HCT116 (cell line): ENCODE results near the gene GOLGA6A. TPM values are rescaled to one million over a fixed set of nuclear protein-coding genes. Genes with fewer than 3 reads are reported as not detected.

Experiments used
- ATAC-seq: fragments of 200-7000 bp; cut with Tn5 transposase; 2 replicates; pipeline ENCODE4 v1.9.1; 2020; ENCODE audit warnings: mild to moderate bottlenecking, moderate library complexity
- BruUV-seq: library from RNA; stranded (reverse); fragments of 400-500 nt; replicated peaks from 2 replicates; lab custom pipeline; 2021; lab: Mats Ljungman, UMichigan
- CTCF ChIA-PET: fragments of 300-600 bp; sonication (Branson Sonifier 250); formaldehyde crosslinking; loops from one replicate; lab custom pipeline; 2021; ENCODE audit warnings: antibody characterized with exemption; lab: Charles Lee
- POLR2A ChIA-PET: fragments of 300-600, 350-600 bp; sonication (Branson Sonifier 250); formaldehyde crosslinking; loops from one replicate; lab custom pipeline; 2021; ENCODE audit warnings: antibody characterized with exemption; lab: Charles Lee
- RAD21 ChIA-PET, 2 experiments: fragments of 300-600 bp; sonication (Branson Sonifier 250); formaldehyde crosslinking; loops; one replicate each; lab custom pipeline; 2023; ENCODE audit warnings: low total read pairs in 2 of 2; ENCODE audit not compliant: uncharacterized antibody in 2 of 2, unreplicated experiment in 2 of 2, low non-redundant PET in 1 of 2; lab: Charles Lee
- DNase-seq: peaks from one replicate; pipeline ENCODE4 v3.0.0-alpha.2; 2010; ENCODE audit warnings: low read depth, low spot score
- H2AFZ ChIP-seq: fragments of 200-600 bp; shearing (Covaris generic), sonication (generic); 2 replicates; pipeline ENCODE4 v1.6.1; 2017; ENCODE audit warnings: low read depth, mixed run types, mixed read lengths, antibody characterized with exemption, low read length; ENCODE audit not compliant: poor library complexity, severe bottlenecking
- H3K27ac ChIP-seq: 2 replicates; pipeline ENCODE4 v1.5.1; 2012; ENCODE audit warnings: low read depth, low read length
- H3K27me3 ChIP-seq: fragments of 200-600 bp; sonication (generic); 2 replicates; pipeline ENCODE4 v1.6.1; 2016; ENCODE audit warnings: mixed run types, low read length, mixed read lengths; ENCODE audit not compliant: insufficient read depth
- H3K36me3 ChIP-seq, 2 experiments: fragments of 200-500 bp in 1 of 2; fragments of 200-600 bp in 1 of 2; sonication (Bioruptor generic) in 1 of 2; sonication (generic) in 1 of 2; 2 replicates each; pipeline versions ENCODE4 v1.5.1 to v1.6.1; 2014 to 2016; ENCODE audit warnings: low read length in 2 of 2, inconsistent platforms in 1 of 2, mixed read lengths in 1 of 2, mixed run types in 1 of 2; ENCODE audit not compliant: insufficient read depth in 2 of 2, control insufficient read depth in 1 of 2
- H3K4me1 ChIP-seq, 2 experiments: fragments of 200-600 bp in 1 of 2; sonication (generic) in 1 of 2; 2 replicates each; pipeline versions ENCODE4 v1.5.1 to v1.6.1; 2012 to 2017; ENCODE audit warnings: low read length in 2 of 2, inconsistent platforms in 1 of 2, mild to moderate bottlenecking in 1 of 2, mixed read lengths in 1 of 2, mixed run types in 1 of 2, moderate library complexity in 1 of 2; ENCODE audit not compliant: insufficient read depth in 2 of 2, control insufficient read depth in 1 of 2
- H3K4me2 ChIP-seq: fragments of 200-600 bp; sonication (generic); 2 replicates; pipeline ENCODE4 v1.6.1; 2017; ENCODE audit warnings: mixed run types, low read length, mixed read lengths
- H3K4me3 ChIP-seq, 2 experiments: fragments of 200-600 bp in 1 of 2; sonication (generic) in 1 of 2; replicated peaks in 1 of 2; 2 replicates each; pipeline ENCODE4 v1.5.1; 2011 to 2016; ENCODE audit warnings: low read length in 2 of 2, control low read depth in 1 of 2, low read depth in 1 of 2, mild to moderate bottlenecking in 1 of 2, mixed read lengths in 1 of 2, mixed run types in 1 of 2
- H3K79me2 ChIP-seq: fragments of 200-600 bp; sonication (generic); 2 replicates; pipeline ENCODE4 v1.6.1; 2017; ENCODE audit warnings: mild to moderate bottlenecking, mixed run types, low read length, moderate library complexity, mixed read lengths; ENCODE audit not compliant: insufficient read depth
- H3K9ac ChIP-seq: fragments of 200-600 bp; sonication (generic); 2 replicates; pipeline ENCODE4 v1.6.1; 2016; ENCODE audit warnings: low read length, mixed read lengths
- H3K9me2 ChIP-seq: fragments of 200-600 bp; sonication (generic), shearing (Covaris generic); 2 replicates; pipeline ENCODE4 v1.6.1; 2017; ENCODE audit warnings: mixed run types, mild to moderate bottlenecking, moderate library complexity; ENCODE audit not compliant: insufficient read depth
- H3K9me3 ChIP-seq, 2 experiments: fragments of 200-500 bp in 1 of 2; fragments of 200-600 bp in 1 of 2; sonication (Bioruptor generic) in 1 of 2; sonication (generic) in 1 of 2; 2 replicates each; pipeline ENCODE4 v1.6.1; 2014 to 2017; ENCODE audit warnings: low read length in 2 of 2, mixed read lengths in 2 of 2, inconsistent platforms in 1 of 2, low read depth in 1 of 2, mild to moderate bottlenecking in 1 of 2, mixed run types in 1 of 2, moderate library complexity in 1 of 2; ENCODE audit not compliant: control insufficient read depth in 1 of 2, insufficient read depth in 1 of 2
- H4K20me1 ChIP-seq: fragments of 200-600 bp; sonication (generic), shearing (Covaris generic); 2 replicates; pipeline ENCODE4 v1.6.1; 2017; ENCODE audit warnings: mixed run types, mild to moderate bottlenecking, moderate library complexity; ENCODE audit not compliant: insufficient read depth
- CTCF ChIP-seq, 3 experiments: fragments of 200-600 bp in 1 of 3; sonication (generic) in 1 of 3; IDR thresholded peaks in 2 of 3; conservative IDR thresholded peaks in 1 of 3; 2 replicates each; pipeline ENCODE4 v1.5.1; 2012 to 2017; ENCODE audit warnings: low read depth in 2 of 3, low read length in 2 of 3, antibody characterized with exemption in 1 of 3, borderline replicate concordance in 1 of 3, control low read depth in 1 of 3, mild to moderate bottlenecking in 1 of 3, mixed read lengths in 1 of 3, mixed run types in 1 of 3, moderate library complexity in 1 of 3; ENCODE audit not compliant: insufficient read depth in 1 of 3
- RAD21 ChIP-seq: IDR thresholded peaks from 2 replicates; pipeline ENCODE4 v1.6.1; 2012; ENCODE audit warnings: low read depth, mild to moderate bottlenecking
- TCF7L2 ChIP-seq: IDR thresholded peaks from 2 replicates; pipeline ENCODE4 v1.7.0; 2011; ENCODE audit warnings: borderline replicate concordance, inconsistent platforms; ENCODE audit not compliant: insufficient read depth, insufficient read length; ENCODE audit errors: extremely low read depth
- ZBTB33 ChIP-seq: IDR thresholded peaks from 2 replicates; pipeline ENCODE4 v1.6.1; 2011; ENCODE audit warnings: mild to moderate bottlenecking, low read length, moderate library complexity; ENCODE audit not compliant: insufficient replicate concordance; ENCODE audit errors: extremely low read depth
- intact Hi-C: fragments of 100-400 bp; cut with micrococcal nuclease; formaldehyde crosslinking; loops from 2 replicates; pipeline ENCODE4 v1.10.0; 2022
- total RNA-seq: library from RNA; stranded (reverse); gene quantifications from one replicate; pipeline ENCODE4 v1.2.1, GENCODE V29; 2021; ENCODE audit not compliant: unreplicated experiment

The GOLGA6A gene
- total RNA-seq, 1 experiment from 2014 or later: 0.39 TPM

- no peak for TF ChIP-seq ZBTB33
- no peak for TF ChIP-seq TCF7L2
- TF ChIP-seq RAD21: no peak
- no peak for TF ChIP-seq CTCF (IDR thresholded peaks at IDR 0.05 in 2 of 3, conservative IDR thresholded peaks at IDR 0.05 in 1 of 3; ENCODE audit: borderline replicate concordance in 1 of 3, insufficient read depth in 1 of 3, low read depth in 2 of 3, low read length in 2 of 3)
- ChIA-PET RAD21 (no interaction called here), CTCF (interaction anchor here (1.3 kb wide), 1 partner anchor 12 kb away, joined by 3 read pairs; no protein-coding TSS in a partner anchor), POLR2A (no interaction called here)
- Histone ChIP-seq H3K27ac (no peak overlapping the region), H3K9ac (no peak overlapping the region), H3K4me1 (no peaks in the 10 kb centered on the region), H4K20me1 (no peaks in the 10 kb centered on the region), H3K9me2 (no peaks in the 10 kb centered on the region), H3K4me3 (no peak overlapping the region), H3K27me3 (no peaks in the 10 kb centered on the region), H3K79me2 (no peaks in the 10 kb centered on the region), H3K4me2 (no peak overlapping the region), H2AFZ (no peak overlapping the region), H3K36me3 (no peaks in the 10 kb centered on the region; a peak in 2 of 4 replicates), H3K9me3 (no peaks in the 10 kb centered on the region)
- DNase-seq: no peak
- BruUV-seq: no TSS peak
- intact Hi-C loops: no loop called here
- no peak for ATAC-seq
Observed at GRCh38 chr15:74024687-74025086, 57.7 kb downstream of the GOLGA6A start.
